Measurements from ENCODE around the gene ZSWIM5.

Gene ZSWIM5

DNA sequence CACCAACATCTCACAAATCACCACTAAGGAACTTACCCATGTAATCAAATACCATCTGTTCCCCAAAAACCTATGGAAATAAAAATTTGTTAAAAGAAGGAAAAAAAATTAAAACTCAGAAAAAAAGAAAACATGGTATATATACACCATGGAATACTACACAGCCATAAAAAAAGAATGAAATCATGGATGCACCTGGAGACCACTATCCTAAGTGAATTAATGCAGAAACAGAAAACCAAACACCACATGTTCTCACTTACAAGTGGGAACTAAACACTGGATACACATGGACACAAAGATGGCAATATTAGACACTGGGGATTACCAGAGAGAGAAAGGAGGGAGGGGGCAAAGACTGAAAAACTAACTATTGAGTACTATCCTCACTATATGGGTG is 50.4 kb downstream of the ZSWIM5 start:
- TF ChIP-seq, protein P1, sequence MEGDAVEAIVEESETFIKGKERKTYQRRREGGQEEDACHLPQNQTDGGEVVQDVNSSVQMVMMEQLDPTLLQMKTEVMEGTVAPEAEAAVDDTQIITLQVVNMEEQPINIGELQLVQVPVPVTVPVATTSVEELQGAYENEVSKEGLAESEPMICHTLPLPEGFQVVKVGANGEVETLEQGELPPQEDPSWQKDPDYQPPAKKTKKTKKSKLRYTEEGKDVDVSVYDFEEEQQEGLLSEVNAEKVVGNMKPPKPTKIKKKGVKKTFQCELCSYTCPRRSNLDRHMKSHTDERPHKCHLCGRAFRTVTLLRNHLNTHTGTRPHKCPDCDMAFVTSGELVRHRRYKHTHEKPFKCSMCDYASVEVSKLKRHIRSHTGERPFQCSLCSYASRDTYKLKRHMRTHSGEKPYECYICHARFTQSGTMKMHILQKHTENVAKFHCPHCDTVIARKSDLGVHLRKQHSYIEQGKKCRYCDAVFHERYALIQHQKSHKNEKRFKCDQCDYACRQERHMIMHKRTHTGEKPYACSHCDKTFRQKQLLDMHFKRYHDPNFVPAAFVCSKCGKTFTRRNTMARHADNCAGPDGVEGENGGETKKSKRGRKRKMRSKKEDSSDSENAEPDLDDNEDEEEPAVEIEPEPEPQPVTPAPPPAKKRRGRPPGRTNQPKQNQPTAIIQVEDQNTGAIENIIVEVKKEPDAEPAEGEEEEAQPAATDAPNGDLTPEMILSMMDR (IDR thresholded peaks at IDR 0.05; ENCODE audit: low read depth, low read length, missing control alignments), result no peak
- no peak overlapping the region for H3K4me3 ChIP-seq (ENCODE audit: low read depth, low read length)
- no peak for DNase-seq
- H3K27me3 ChIP-seq (replicated peaks), result no peaks in the 10 kb centered on the region
- in situ Hi-C loops (cut with HindIII; ENCODE audit: low pct_ligation_motif_present, low sequenced_read_pairs), result no loop called here
- H3K36me3 ChIP-seq (replicated peaks), result no peaks in the 10 kb centered on the region
- H3K27ac ChIP-seq, result no peak overlapping the region

DNA sequence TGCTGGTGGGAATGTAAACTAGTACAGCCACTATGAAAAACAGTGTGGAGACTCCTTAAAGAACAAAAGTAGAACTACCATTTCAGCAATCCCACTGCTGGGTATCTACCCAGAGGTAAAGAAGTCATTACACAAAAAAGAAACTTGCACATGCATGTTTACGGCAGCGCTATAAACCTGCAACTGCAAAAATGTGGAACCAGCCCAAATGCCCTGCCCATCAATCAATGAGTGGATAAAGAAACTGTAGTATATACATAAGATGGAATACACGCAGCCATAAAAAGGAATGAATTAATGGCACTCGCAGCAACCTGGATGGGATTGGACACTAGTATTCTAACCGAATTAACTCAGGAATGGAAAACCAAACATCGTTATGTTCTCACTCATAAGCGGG is 51.0 kb downstream of the ZSWIM5 start:
- DNase-seq, result no peak
- TF ChIP-seq, protein P1 (IDR thresholded peaks at IDR 0.05; ENCODE audit: low read depth, low read length, missing control alignments), result no peak
- H3K36me3 ChIP-seq (replicated peaks), result no peaks in the 10 kb centered on the region
- H3K27me3 ChIP-seq (replicated peaks), result no peaks in the 10 kb centered on the region
- no peak overlapping the region for H3K27ac ChIP-seq
- in situ Hi-C loops (cut with HindIII; ENCODE audit: low pct_ligation_motif_present, low sequenced_read_pairs), result no loop called here
- no peak overlapping the region for H3K4me3 ChIP-seq (ENCODE audit: low read depth, low read length)

- in situ Hi-C loops (cut with HindIII; ENCODE audit: low pct_ligation_motif_present, low sequenced_read_pairs), result no loop called here
- DNase-seq, result no peak
- Histone ChIP-seq H3K27me3 (replicated peaks) (no peaks in the 10 kb centered on the region), H3K27ac (no peak overlapping the region), H3K4me3 (ENCODE audit: low read depth, low read length) (no peak overlapping the region), H3K36me3 (replicated peaks) (no peaks in the 10 kb centered on the region)
- TF ChIP-seq, protein P1 (IDR thresholded peaks at IDR 0.05; ENCODE audit: low read depth, low read length, missing control alignments), result no peak
Observed at GRCh38 chr1:45152126-45152525, 54.3 kb downstream of the ZSWIM5 start.

- Histone ChIP-seq H3K27me3 (replicated peaks) (no peaks in the 10 kb centered on the region), H3K27ac (no peak overlapping the region), H3K36me3 (replicated peaks) (no peaks in the 10 kb centered on the region), H3K4me3 (ENCODE audit: low read depth, low read length) (no peak overlapping the region)
- TF ChIP-seq, protein P1 (IDR thresholded peaks at IDR 0.05; ENCODE audit: low read depth, low read length, missing control alignments), result no peak
- in situ Hi-C loops (cut with HindIII; ENCODE audit: low pct_ligation_motif_present, low sequenced_read_pairs), result no loop called here
- DNase-seq, result no peak
Observed at GRCh38 chr1:45148209-45148825, 58.1 kb downstream of the ZSWIM5 start.

DNA sequence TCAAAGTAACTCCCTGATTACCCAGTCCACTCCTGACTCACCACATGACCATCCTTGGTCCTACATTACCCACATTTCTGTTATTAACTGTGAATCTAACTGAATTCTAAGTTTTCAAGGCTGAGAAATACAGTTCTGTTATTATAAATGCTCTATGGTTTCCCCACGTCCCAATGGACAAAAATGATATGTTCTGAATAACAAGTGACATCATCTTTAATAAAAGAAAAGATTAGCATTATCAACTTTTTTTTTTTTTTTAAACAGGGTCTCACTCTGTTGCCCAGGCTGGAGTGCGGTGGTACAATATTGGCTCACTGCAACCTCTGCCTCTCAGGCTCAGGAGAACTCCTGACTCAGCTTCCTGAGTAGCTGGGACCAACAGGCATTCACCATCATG is 59.6 kb downstream of the ZSWIM5 start:
- H3K27me3 ChIP-seq (replicated peaks), result no peaks in the 10 kb centered on the region
- no peak overlapping the region for H3K4me3 ChIP-seq (ENCODE audit: low read depth, low read length)
- TF ChIP-seq, protein P1 (IDR thresholded peaks at IDR 0.05; ENCODE audit: low read depth, low read length, missing control alignments), result no peak
- no peak for DNase-seq
- no peaks in the 10 kb centered on the region for H3K36me3 ChIP-seq (replicated peaks)
- in situ Hi-C loops (cut with HindIII; ENCODE audit: low pct_ligation_motif_present, low sequenced_read_pairs), result no loop called here
- H3K27ac ChIP-seq, result no peak overlapping the region

All from brain microvascular endothelial cell (primary cell).